VCaP (cell line): ENCODE data around the gene LRRC51.
A peak's percentile ranks its signal among the peaks of the same experiment; 100 is the strongest.

Source experiments
- H3K27ac ChIP-seq: fragments of 450-650 bp; 2 replicates; pipeline ENCODE4 v1.5.1; 2017
- TF ChIP-seq, protein P1 (sequence below): fragments of 450-650 bp; conservative IDR thresholded peaks from 2 replicates; pipeline ENCODE4 v1.5.1; 2017; ENCODE audit warnings: mild to moderate bottlenecking, moderate library complexity

Gene LRRC51

DNA sequence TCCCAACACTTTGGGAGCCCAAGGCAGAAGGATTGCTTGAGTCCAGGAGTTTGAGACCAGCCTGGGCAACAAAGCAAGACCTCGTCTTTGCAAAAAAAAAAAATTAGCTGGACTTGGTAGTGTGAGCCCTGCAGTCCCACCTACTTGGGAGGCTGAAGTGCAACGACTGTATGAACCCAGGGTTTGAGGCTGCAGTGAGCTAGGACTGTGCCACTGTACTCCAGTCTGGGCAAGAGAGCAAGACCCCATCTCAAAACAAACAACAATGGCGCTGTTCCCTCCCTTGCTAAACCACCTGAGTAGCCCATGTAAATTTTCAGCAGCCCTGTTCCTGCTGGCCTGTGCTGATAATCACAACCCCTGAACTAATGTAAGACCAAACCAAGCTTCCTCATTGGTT, 19.4 kb downstream of the LRRC51 start:
- no peak overlapping the region for H3K27ac ChIP-seq
- TF ChIP-seq, protein P1, sequence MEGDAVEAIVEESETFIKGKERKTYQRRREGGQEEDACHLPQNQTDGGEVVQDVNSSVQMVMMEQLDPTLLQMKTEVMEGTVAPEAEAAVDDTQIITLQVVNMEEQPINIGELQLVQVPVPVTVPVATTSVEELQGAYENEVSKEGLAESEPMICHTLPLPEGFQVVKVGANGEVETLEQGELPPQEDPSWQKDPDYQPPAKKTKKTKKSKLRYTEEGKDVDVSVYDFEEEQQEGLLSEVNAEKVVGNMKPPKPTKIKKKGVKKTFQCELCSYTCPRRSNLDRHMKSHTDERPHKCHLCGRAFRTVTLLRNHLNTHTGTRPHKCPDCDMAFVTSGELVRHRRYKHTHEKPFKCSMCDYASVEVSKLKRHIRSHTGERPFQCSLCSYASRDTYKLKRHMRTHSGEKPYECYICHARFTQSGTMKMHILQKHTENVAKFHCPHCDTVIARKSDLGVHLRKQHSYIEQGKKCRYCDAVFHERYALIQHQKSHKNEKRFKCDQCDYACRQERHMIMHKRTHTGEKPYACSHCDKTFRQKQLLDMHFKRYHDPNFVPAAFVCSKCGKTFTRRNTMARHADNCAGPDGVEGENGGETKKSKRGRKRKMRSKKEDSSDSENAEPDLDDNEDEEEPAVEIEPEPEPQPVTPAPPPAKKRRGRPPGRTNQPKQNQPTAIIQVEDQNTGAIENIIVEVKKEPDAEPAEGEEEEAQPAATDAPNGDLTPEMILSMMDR, result no peak

DNA sequence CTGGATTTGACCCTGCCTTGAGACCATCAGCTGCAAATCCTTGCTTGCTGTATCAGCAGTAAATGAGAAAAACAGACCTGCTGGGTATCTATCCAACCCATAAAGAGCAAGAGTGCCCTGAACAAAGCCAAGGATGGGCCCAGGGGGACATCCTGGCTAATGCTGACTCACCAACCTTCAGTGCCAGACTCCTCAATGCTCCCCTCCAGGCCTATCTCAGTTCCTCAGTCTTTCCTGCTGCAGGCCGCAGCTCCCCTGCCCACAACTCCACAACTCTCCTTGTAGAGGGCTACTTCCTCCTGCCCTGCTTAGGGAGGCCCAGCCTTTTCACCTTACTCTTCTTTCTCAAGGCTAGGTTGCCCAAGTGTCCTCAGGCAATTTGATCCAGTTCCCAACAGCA, 19.8 kb downstream of the LRRC51 start:
- H3K27ac ChIP-seq, result no peak overlapping the region
- TF ChIP-seq, protein P1, result no peak

DNA sequence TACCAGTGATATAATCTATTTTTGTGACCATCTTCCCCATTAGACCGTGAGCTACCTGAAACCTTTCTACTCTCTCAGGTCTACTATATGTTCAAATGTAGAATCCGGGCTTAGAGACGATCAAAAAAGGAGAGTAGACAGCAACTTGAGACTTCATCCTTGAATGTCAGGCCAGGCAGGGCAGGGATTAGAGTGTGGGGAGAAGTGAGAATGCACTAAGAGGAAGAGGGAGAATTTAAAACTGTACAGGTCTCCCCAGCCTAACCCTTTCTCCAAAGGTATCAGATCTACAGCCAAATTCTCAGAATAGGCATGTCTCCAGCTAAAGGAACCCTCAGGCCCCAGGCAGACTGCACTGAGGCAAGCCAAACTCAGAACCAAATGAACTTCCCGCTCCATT, 21.5 kb downstream of the LRRC51 start:
- TF ChIP-seq, protein P1, result no peak
- H3K27ac ChIP-seq, result peak overlapping the region; percentile 98

DNA sequence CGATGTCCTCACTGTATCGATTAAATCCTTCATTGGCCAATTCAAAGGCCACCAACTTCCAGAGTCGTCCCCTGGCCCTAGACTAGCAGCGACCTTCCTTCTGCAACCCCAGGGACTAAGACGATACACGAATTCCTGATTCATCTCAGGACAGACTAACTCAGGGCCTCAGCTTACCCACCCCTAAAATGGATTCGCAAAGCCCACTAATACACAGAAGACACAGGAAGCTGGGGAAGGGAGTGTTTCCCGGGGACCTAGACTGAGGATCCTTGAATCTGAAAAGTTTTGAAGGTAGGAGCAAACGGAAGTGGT, 21.9 kb downstream of the LRRC51 start:
- TF ChIP-seq, protein P1, result no peak
- H3K27ac ChIP-seq, result peak overlapping the region; percentile 98

DNA sequence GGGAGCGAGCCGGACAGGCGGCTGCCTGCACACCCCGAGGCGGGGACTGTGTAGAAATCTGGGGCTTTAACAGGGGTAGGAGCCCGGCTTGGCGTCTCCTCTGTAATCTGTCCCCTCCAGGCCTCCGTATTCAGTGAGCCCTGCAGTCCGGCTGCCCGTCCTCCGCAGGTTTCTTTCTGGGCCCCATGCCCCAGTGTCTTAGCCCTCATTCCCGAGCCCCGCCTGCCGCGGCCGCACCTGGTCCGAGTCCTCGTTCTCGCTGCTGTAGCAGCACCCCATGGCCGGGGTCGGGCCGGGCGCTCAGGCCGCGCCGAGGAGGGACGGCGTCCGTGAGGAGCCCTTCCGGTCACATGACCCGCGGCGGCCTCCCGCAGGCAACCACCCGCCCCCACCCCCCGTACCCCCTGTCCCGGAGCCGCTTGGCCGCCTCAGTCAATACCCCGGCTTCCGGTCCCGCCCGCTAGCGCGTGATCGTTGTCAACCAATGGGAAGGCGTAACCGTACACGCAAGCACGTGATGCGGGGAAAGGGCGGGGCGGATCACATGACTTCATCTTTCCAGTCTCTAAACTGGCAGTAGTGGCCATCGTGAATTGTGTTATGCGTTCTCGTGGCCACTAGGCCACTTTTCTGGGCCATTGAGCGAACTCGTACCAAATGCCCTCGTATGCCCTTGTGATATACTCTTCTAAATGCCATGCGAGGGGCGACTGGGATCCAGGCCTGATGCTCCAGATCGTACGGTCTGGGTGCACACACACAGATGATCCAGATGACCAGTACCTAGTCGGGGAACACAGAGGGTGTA, 22.5 kb downstream of the LRRC51 start, which contains the start of gene LAMTOR1:
TSS of gene LAMTOR1 (minus strand) at position 352 of the 808 bp plus-strand sequence. CDS start at position 279, 73 bp downstream.
- H3K27ac ChIP-seq, result peak within 1 kb of the TSS; percentile 98
- TF ChIP-seq, protein P1, result peak; percentile 56

DNA sequence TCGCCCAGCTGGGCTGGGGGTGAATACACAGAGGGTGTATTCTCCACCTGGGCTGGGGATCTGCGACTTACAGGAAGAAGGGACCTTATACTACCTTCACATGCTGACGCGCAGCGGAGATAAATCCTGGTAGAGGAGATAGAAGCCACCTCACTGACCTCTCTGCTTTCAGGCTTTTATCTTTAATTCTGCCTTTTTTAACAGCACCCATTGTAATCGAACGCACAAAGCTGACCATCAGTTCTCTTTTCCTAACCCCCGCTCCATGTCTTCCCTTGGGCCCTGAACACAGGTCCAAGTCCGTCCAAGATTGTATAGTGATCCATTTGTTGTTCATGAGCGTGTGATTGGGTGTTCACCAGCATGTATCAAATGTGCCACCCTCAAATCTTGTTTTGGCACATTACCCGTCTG, 23.1 kb downstream of the LRRC51 start:
- TF ChIP-seq, protein P1, result no peak
- H3K27ac ChIP-seq, result peak overlapping the region; percentile 98

DNA sequence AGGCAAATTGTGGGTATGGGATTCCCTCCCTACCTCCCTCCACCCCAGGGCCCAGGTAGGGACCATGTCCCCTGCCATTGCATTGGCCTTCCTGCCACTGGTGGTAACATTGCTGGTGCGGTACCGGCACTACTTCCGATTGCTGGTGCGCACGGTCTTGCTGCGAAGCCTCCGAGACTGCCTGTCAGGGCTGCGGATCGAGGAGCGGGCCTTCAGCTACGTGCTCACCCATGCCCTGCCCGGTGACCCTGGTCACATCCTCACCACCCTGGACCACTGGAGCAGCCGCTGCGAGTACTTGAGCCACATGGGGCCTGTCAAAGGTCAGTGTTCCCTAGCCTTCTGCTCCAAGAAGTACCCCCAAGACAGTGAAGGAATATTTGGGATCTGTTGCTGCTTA, 25.2 kb downstream of the LRRC51 start, which contains the start of gene TOMT:
TSS of gene TOMT (plus strand) at position 37 of the 400 bp plus-strand sequence. CDS start at position 65, 28 bp downstream.
- TF ChIP-seq, protein P1, result no peak
- peak within 1 kb of the TSS; percentile 98; the same call in 1 of the 2 replicates for H3K27ac ChIP-seq
